NCI-H1105 (cell line): ENCODE data around the gene AGPS.
"Not testable (repeated sequence)": the region's sequence is repeated elsewhere in the genome, so short reads cannot be mapped to it uniquely, and the experiment has no call there.

Experiments used
- DNase-seq: peaks from one replicate; lab custom pipeline; 2025; lab: John Stamatoyannopoulos, UW

Gene AGPS

GRCh38 chr2:177385151-177385550 lies 7.4 kb upstream of the AGPS start:
- DNase-seq = no peak

DNA sequence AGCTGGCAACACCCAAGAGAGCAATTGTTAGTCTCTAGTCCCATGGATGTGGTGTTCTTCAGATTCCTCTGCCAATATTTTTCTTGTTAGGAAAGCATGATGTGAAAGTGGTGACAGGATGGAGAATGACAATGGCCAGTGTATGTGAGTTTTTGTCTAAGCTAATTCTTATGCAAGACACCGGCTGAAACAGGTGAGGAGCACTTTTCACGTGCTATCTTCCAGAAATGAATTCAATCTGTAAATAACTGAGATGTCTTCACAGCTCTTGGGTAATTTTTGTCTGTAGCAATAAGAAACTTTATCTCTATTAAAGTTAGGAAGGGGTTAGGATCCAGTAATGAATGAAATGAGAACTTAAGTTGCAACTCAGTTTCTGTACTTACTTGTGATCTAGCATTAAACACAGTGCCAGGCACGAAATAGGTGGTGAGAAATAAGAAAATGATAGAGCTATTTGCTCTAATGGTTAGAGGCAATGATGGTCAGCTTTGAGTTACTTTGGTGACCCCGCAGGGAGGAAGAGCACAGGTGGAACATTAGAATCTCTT lies 676 bp upstream of the AGPS start:
- DNase-seq = no peak

DNA sequence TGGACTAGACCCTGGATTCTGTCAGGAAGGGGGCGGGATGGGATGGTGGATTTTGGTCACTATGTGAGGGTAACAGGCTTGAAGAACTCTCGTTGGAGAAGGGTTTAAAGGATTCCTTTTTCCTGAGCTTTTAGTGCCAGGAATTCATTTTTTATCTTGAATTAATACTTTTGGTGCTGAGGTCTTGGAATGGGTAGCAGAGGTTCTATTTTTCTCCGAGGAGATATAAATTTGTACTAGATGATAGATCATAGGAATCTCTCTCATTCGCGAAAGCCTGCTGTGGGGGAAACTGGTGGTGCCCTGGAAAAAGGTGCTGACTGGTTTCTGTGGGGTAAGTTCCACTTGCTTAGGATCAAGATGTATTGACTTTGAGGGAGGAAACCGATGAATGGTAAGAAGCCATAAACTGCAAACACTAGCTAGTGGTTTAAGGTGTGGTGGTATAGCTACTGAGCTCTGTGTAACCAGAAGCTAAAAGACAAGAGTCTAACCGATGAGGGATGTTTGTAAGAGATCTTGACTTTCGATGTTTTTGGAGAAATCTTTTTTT lies 706 bp downstream of the AGPS start:
- no peak for DNase-seq

- DNase-seq = no peak
These were observed 1.4 kb downstream of the AGPS start for GRCh38 chr2:177393824-177394593.

DNA sequence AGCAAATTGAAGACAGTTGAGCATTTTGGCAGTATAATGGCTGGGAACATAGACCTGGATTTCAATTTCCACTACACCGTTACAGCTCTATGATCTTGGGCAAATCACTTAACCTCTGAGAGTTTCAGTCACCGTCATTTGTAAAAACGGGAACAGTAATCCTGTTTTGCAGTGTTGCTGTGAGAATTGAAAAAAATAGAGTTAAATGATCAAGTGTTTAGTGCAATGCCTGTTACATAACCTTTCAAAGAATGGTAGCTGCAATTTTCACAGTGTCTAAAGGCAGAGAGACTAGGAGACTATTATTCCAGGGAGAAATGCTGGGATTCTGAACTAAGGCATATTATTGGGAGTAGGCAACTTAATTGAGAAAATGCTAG lies 2.0 kb downstream of the AGPS start:
- no peak for DNase-seq

- no peak for DNase-seq
These were observed 2.9 kb downstream of the AGPS start for GRCh38 chr2:177395351-177396065.

DNA sequence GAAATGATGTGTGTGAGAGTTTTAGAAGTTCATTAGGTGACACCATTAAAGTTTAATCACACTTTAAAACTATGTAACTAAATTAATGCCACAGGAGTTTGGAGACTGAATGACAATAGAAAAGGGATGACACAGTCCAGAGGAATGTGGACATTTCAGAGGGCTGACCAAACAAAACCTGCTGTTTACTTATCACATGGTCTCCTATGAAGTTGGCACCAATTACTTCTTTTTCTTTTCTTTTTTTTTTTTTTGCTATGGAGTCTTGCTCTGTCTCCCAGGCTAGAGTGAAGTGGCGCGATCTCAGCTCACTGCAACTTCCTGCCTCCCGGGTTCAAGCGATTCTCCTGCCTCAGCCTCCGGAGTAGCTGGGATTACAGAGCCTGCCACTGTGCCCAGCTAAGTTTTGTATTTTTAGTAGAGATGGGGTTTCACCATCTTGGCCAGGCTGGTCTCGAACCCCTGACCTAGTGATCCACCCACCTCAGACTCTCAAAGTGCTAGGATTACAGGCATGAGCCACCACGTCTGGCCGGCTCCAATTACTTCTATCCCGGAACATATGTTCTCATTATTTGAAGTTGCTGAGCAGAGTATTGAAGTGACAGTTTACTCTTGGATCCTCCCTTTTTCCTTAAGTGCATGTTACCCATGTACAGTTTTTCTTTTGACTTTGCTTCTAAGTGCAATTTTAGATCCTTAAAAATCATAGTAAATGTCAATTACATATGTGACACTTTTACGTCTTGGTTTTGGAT lies 4.3 kb downstream of the AGPS start:
- no peak for DNase-seq

DNA sequence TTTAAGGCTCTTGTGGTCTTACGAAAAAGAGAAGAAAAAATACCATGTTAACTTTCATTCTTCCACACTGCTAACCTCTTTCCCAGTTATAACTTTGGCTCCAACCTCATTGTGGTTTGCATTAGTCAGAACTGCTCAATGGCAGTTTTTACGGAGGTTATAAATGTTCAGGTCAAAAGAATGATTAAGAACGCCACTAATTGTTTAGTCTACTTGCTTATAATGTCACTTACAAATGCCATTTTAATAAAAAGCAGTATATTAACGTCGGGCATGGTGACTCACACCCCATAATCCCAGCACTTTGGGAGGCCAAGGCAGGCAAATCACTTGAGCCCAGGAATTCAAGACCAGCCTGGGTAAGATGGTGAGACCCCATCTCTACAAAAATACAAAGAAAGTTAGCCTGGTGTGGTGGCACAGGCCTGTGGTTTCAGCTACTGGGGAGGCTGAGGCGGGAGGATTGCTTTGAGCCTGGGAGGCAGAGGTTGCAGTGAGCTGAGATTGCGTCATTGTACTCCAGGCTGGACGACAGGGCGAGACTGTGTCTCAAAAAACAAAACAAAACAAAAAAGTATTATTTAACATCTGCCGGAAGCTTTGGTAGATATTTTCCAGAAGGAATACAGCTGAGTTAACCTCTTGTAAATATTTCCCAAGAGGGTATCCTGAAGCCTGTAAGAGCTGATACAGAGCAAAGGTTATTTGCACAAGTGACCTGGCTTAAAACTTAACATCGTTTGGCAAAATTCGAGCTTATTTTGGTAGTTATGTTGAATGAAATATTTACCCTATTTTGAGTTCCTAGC lies 5.1 kb downstream of the AGPS start:
- DNase-seq = no peak

GRCh38 chr2:177398290-177398683 lies 5.7 kb downstream of the AGPS start:
- DNase-seq = no peak

DNA sequence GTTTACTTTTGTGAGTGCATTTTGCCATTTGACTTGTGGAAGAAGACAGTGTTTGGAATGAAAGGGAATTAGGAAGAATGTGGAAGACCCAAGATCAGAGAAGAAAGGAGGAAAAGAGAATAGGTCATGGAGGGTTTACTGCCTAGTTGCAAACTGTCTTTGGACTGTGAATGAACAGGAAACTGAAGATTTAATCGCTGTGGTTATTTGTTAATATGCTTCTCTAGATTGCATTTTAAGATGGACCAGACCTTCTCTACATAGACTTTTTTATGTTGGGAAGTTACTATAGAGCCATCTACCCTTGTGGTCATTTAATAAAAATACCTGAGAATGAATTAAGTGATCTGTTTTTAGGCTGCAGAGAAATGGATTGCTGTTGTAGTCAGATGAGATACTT lies 6.2 kb downstream of the AGPS start:
- DNase-seq = no peak

DNA sequence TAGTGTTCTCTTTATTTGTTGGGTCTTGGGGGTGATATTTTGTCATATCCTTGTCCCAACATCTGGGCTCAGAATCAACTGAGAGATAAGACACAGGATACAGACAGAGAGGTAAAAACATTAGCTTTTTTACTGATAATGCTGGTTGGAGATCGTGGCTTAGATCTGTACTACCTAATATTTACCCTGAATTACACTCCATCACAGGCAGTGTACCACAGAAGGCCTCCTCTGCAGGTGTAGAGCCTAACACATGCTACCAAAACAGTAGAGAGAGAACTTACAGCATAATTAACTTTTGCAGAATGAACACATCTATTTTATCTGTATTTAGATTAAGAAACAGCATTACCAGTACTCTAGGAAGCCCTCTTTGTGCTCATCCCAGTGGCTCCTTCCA lies 6.8 kb downstream of the AGPS start:
- no peak for DNase-seq

- DNase-seq = no peak
These were observed 7.9 kb downstream of the AGPS start for GRCh38 chr2:177400337-177400923.

DNA sequence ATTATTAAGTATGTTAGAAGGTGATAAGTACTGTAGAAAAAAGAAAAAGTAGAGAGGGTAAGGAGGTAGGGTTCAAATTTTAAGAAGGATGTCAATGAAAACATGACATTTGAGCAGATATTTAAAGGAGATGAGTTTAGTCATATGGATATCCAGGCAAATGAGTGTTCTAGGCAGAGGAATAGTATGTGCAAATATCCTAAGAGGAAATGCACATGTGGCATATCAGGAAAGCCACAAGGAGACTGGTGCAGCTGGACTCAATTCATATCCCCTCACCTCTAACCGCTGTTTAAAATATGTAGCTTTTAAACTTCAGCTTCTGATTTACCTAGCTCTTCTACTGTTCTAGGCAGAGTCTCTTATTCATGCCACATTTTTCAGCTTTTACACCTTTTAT lies 9.5 kb downstream of the AGPS start:
- no peak for DNase-seq

DNA sequence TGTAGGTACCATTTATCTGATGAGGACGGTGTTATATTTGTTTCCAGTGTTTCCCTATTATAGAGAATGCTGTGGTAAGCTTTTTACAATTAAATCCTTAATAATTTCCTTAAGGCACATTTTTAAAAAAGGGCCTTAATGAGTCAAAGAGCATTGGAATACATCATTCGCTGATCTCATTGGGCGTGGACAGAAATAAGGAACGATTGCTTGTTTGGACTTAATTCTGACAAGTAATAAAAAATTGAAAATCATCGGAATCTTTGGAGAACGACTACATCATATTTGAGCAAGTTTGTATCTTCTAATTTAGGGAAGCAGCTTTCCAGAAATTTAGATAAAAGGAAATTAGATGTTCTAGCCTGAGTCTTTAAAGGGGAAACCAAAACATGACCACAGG lies 11.3 kb downstream of the AGPS start:
- DNase-seq = no peak

DNA sequence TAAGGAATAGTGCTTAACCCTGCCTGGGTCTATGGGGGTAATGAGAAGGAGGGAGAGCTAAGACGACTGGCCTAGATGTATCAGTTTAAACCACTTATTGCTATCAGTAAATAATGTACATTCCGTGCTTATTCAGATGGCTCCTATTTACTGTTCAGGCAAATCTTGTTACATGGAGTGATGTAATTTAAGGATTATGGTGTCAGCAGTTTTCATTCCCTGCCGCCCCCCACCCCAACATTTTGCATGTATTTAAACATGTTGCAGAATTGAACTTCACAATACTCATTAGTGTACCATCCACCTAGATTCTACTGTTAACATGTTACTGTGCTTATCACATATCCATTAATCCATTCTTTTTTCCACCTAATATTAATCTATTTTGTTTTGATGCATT lies 11.7 kb downstream of the AGPS start:
- no peak for DNase-seq

DNA sequence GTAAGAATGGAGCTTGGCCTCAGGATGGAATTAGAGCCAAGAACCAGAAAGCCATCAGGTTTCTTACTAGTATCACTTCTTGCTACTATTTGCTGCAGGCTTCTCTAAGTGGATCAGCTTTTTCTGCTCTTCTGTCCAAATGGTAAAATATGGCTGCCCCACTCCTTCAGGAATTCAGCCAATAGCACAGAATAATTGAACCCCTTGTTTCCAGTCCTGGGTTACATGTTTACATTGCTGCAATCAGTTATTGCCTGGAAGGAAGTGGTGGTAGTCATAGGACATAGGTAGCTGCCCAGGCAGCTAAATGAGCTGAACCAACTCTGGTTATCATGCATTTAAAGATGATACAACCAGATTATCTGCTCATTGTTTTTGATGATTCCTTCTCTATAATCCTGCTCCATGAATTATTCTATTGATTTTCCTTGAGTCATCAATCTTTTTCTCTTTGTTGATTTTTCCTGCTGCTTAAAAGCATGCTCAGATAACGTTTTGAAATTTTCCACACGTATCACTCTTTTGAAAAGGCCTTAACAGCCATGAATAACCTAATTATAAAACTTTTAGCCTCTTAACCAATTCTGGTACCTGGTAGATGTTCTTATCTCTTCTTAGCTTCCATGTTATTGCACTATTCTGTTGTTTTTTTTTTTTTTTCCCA lies 12.6 kb downstream of the AGPS start:
- DNase-seq = no peak

DNA sequence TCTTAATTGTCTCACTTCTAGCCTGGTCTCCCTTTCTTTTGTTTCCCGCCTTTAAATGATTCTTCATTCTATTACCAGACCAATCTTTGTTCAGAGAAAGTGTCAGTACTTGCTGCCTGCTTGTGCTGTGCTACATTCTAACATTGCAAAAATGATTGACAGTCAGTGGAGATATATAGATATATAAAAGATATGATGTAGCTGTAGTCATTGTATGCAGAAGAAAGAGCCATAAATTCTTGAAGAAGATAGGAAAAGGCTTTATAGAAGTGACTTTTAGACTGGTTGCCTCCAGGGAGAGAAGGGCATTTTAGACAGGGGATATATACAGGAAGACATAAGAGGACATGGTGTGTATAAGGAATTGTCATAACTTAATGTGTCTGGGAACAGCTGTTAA lies 13.6 kb downstream of the AGPS start:
- no peak for DNase-seq

- DNase-seq = no peak
These were observed 14.5 kb downstream of the AGPS start for GRCh38 chr2:177407031-177407430.

- not testable (repeated sequence) for DNase-seq
These were observed 18.1 kb downstream of the AGPS start for GRCh38 chr2:177410629-177411028.

DNA sequence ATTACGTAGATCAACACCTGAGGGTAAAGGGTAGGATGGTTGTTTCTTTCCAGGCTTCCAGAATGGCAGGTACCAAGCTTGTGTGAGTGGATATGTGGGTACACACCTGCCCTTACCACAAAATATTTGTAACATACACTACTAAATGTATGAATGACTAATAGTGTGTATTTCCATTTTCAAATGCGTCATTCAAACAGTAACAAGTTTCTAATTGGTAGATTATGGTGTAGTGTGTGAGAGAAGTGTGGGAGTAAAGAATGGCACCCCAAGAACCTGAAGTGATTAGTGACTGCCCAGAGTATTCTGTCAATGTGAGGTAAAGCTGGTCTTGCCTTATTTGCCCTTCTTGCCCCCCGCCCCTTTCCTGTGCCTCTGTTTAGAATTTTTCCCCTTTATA lies 21.1 kb downstream of the AGPS start:
- DNase-seq = no peak

DNA sequence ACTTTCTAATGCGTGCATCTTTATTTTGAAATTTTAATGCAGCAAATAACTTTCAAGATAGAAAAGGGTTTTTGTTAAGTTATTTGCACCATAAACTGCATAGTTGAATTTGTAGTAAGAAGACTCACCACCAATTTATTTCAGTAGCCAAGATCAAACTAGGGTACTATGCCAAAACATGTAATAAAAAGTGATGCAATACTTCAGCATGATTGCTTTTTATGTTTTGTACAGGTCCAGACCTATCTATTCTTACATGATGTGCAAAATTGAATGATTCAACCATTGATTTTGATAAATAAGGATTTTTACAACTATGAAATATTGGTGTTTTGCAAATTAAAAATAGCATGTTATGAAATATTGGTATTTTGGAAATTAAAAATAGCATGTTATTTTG lies 26.7 kb downstream of the AGPS start:
- no peak for DNase-seq
